ENCODE data around the gene KCNQ2.

KCNQ2 gene

GRCh38 chr20:63376283-63377250 lies 95.9 kb downstream of the KCNQ2 start:
- no peak for TF ChIP-seq CTCF (conservative IDR thresholded peaks at IDR 0.05; ENCODE audit: control insufficient read depth, insufficient read depth, low read depth, low read length)
- DNase-seq (ENCODE audit: low read depth) = no peak
- H3K4me3 ChIP-seq (ENCODE audit: control insufficient read depth, low read depth, low read length) = no peak overlapping the region

- DNase-seq (ENCODE audit: low read depth) = no peak
- no peak for TF ChIP-seq CTCF (conservative IDR thresholded peaks at IDR 0.05; ENCODE audit: control insufficient read depth, insufficient read depth, low read depth, low read length)
- H3K4me3 ChIP-seq (ENCODE audit: control insufficient read depth, low read depth, low read length) = no peak overlapping the region
Observed at GRCh38 chr20:63375438-63375837, 97.0 kb downstream of the KCNQ2 start.

- no peak for TF ChIP-seq CTCF (conservative IDR thresholded peaks at IDR 0.05; ENCODE audit: control insufficient read depth, insufficient read depth, low read depth, low read length)
- no peak for DNase-seq (ENCODE audit: low read depth)
- no peak overlapping the region for H3K4me3 ChIP-seq (ENCODE audit: control insufficient read depth, low read depth, low read length)
Observed at GRCh38 chr20:63374504-63374903, 98.0 kb downstream of the KCNQ2 start.

- no peak overlapping the region for H3K4me3 ChIP-seq (ENCODE audit: control insufficient read depth, low read depth, low read length)
- no peak for DNase-seq (ENCODE audit: low read depth)
- TF ChIP-seq CTCF (conservative IDR thresholded peaks at IDR 0.05; ENCODE audit: control insufficient read depth, insufficient read depth, low read depth, low read length) = no peak
Observed at GRCh38 chr20:63373996-63374395, 98.5 kb downstream of the KCNQ2 start.

- DNase-seq (ENCODE audit: low read depth) = no peak
- no peak overlapping the region for H3K4me3 ChIP-seq (ENCODE audit: control insufficient read depth, low read depth, low read length)
- TF ChIP-seq CTCF (conservative IDR thresholded peaks at IDR 0.05; ENCODE audit: control insufficient read depth, insufficient read depth, low read depth, low read length) = no peak
Observed at GRCh38 chr20:63372971-63373885, 99.2 kb downstream of the KCNQ2 start.

- H3K4me3 ChIP-seq (ENCODE audit: control insufficient read depth, low read depth, low read length) = no peak overlapping the region
- no peak for TF ChIP-seq CTCF (conservative IDR thresholded peaks at IDR 0.05; ENCODE audit: control insufficient read depth, insufficient read depth, low read depth, low read length)
- no peak for DNase-seq (ENCODE audit: low read depth)
Observed at GRCh38 chr20:63371291-63371865, 101.1 kb downstream of the KCNQ2 start.

All from fibroblast of mammary gland (primary cell).